ENCODE results near the gene SNCG. TPM values are rescaled to one million over a fixed set of nuclear protein-coding genes. Genes with fewer than 3 reads are reported as not detected.
"Not testable (repeated sequence)": the region's sequence is repeated elsewhere in the genome, so short reads cannot be mapped to it uniquely, and the experiment has no call there.

Gene SNCG
- polyA plus RNA-seq, 2 of the 4 experiments (the other 2 are of a cell fraction): 7.4 to 17.9 TPM

GRCh38 chr10:86945361-86946212 is 12.8 kb upstream of the SNCG start:
- Histone ChIP-seq H3K4me1 (0 out of 3 replicates have a peak, but pooled peaks cover 4% of the 10 kb centered on the region), H3K27ac (no peak overlapping the region), H3K4me3 (no peak overlapping the region), H3K4me2 (no peak overlapping the region), H3K9me3 (no peaks in the 10 kb centered on the region)
- FAIRE-seq (no peak), DNase-seq (ENCODE audit: low read depth in 1 of 2, low spot score in 1 of 2) (peak in 1 of 2 experiments; percentile 56), ATAC-seq (peak; percentile 53 to 88; a peak in 4 of 6 replicates)
- WGBS (ENCODE audit: missing lambda C conversion rate): 67% methylated on average over 18 of the region's 18 CpGs
- ChIA-PET POLR2A (interaction anchor here (2.1 kb wide), 1 partner anchor 25 kb away, joined by 6 read pairs; no protein-coding TSS in a partner anchor), CTCF (interaction anchor here (0.6 to 4.3 kb wide), 8 partner anchors 9 to 1033 kb away, joined by 3 to 38 read pairs (median 4); partner anchors contain the start of genes ADIRF and MMRN2)
- TF ChIP-seq SMC3 (IDR thresholded peaks at IDR 0.05): peak; percentile 35; the same call in 1 of the 3 replicates
- peak; percentile 29; the same call in 2 of the 3 replicates for TF ChIP-seq CTCF (IDR thresholded peaks at IDR 0.05)
- TF ChIP-seq NPAS2 (CRISPR knock-in tag; IDR thresholded peaks at IDR 0.05; ENCODE audit: borderline replicate concordance): no peak
- TF ChIP-seq ESRRA (IDR thresholded peaks at IDR 0.05; ENCODE audit: borderline replicate concordance, low read length): no peak
- TF ChIP-seq RNF2 (IDR thresholded peaks at IDR 0.05; ENCODE audit: borderline replicate concordance, low read depth): no peak
- TF ChIP-seq CHD2 (IDR thresholded peaks at IDR 0.05; ENCODE audit: low read length, partially characterized antibody): no peak
- no peak for TF ChIP-seq POLR2A (IDR thresholded peaks at IDR 0.05; ENCODE audit: low read length)
- no peak for TF ChIP-seq NR3C1 (IDR thresholded peaks at IDR 0.05)
- peak; percentile 47 to 71 for TF ChIP-seq RAD21 (conservative IDR thresholded peaks at IDR 0.05 in 1 of 2, IDR thresholded peaks at IDR 0.05 in 1 of 2)

GRCh38 chr10:86946213-86947155 is 11.9 kb upstream of the SNCG start:
- Histone ChIP-seq H3K4me3 (no peak overlapping the region), H3K4me1 (0 out of 3 replicates have a peak, but pooled peaks cover 4% of the 10 kb centered on the region), H3K9me3 (no peaks in the 10 kb centered on the region), H3K27ac (no peak overlapping the region), H3K4me2 (no peak overlapping the region)
- WGBS (ENCODE audit: missing lambda C conversion rate): 71% methylated on average over 10 of the region's 13 CpGs
- ChIA-PET CTCF (interaction anchor here (0.9 to 4.3 kb wide), 6 partner anchors 9 to 30 kb away, joined by 3 to 38 read pairs (median 8); partner anchors contain the start of genes ADIRF and MMRN2), POLR2A (interaction anchor here (2.1 kb wide), 1 partner anchor 24 kb away, joined by 6 read pairs; no protein-coding TSS in a partner anchor)
- DNase-seq (ENCODE audit: low read depth in 1 of 2, low spot score in 1 of 2) (no peak), ATAC-seq (no peak; a peak in 1 of 6 replicates), FAIRE-seq (no peak)
- no peak for TF ChIP-seq ZC3H11A (IDR thresholded peaks at IDR 0.05)
- TF ChIP-seq ZSCAN20 (CRISPR knock-in tag; IDR thresholded peaks at IDR 0.05): no peak
- no peak for TF ChIP-seq MAFK (IDR thresholded peaks at IDR 0.05; ENCODE audit: partially characterized antibody)
- TF ChIP-seq FOSB (CRISPR knock-in tag; IDR thresholded peaks at IDR 0.05): no peak
- no peak for TF ChIP-seq ATOH8 (CRISPR knock-in tag; IDR thresholded peaks at IDR 0.05; ENCODE audit: low read depth)
- TF ChIP-seq MAX (IDR thresholded peaks at IDR 0.05): no peak
- no peak for TF ChIP-seq RNF2 (IDR thresholded peaks at IDR 0.05; ENCODE audit: borderline replicate concordance, low read depth)
- no peak for TF ChIP-seq CBX8 (IDR thresholded peaks at IDR 0.05)
- no peak for TF ChIP-seq BHLHE40 (IDR thresholded peaks at IDR 0.05; ENCODE audit: low read depth, low read length)
- TF ChIP-seq POLR2A (IDR thresholded peaks at IDR 0.05; ENCODE audit: low read length): no peak
- TF ChIP-seq NR3C1 (IDR thresholded peaks at IDR 0.05): no peak
- TF ChIP-seq HOXA7 (CRISPR knock-in tag; IDR thresholded peaks at IDR 0.05): no peak
- no peak for TF ChIP-seq USF2 (IDR thresholded peaks at IDR 0.05)
- TF ChIP-seq ESRRA (IDR thresholded peaks at IDR 0.05; ENCODE audit: borderline replicate concordance, low read length): no peak
- TF ChIP-seq RAD21 (conservative IDR thresholded peaks at IDR 0.05 in 1 of 2, IDR thresholded peaks at IDR 0.05 in 1 of 2): no peak
- no peak for TF ChIP-seq EHF (CRISPR knock-in tag; IDR thresholded peaks at IDR 0.05)
- TF ChIP-seq PBX3 (IDR thresholded peaks at IDR 0.05): no peak
- TF ChIP-seq SREBF2 (IDR thresholded peaks at IDR 0.05): no peak
- TF ChIP-seq HDAC2 (IDR thresholded peaks at IDR 0.05): no peak

GRCh38 chr10:86947806-86948205 is 10.6 kb upstream of the SNCG start:
- POLR2A ChIA-PET; H3K9me3 ChIP-seq; DNase-seq (ENCODE audit: low read depth in 1 of 2, low spot score in 1 of 2); H3K27ac ChIP-seq; FAIRE-seq; ATAC-seq; H3K4me2 ChIP-seq; H3K4me1 ChIP-seq; H3K4me3 ChIP-seq: not testable (repeated sequence)
- 92% methylated on average over 4 of the region's 4 CpGs for WGBS (ENCODE audit: missing lambda C conversion rate)
- CTCF ChIA-PET: interaction anchor here (0.7 to 4.3 kb wide), 5 partner anchors 8 to 29 kb away, joined by 3 to 38 read pairs (median 3); partner anchors contain the start of genes ADIRF and MMRN2
